ENCODE data around the gene ACVR1C. TPM values are rescaled to one million over a fixed set of nuclear protein-coding genes. Genes with fewer than 3 reads are reported as not detected.

The ACVR1C gene
- total RNA-seq, 1 experiment from 2014 or later, result 0.99 TPM

DNA sequence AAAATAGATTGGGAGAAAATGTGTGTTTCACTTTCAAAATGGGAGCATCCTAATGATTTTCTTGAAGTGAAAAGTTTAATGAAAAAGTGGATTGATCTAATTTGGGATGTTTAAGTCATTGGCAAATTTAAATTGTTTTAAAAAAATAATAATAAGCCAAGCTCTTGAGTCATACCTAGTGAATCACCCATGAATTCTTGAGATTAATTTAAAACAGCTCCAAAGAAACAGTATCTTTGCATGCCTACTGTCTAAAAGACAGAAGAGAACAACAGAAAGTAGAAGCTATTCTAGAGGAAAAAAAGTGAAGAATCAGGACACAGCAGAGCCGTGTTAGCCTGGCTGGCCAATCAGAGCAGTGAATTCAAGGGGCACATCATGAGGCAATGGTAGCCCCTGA lies 7.7 kb downstream of the ACVR1C start:
- H3K4me1 Mint-ChIP-seq (ENCODE audit: low read depth, unreplicated experiment), result peaks cover 8% of the 10 kb centered on the region
- no peak overlapping the region for H3K27ac Mint-ChIP-seq (ENCODE audit: unreplicated experiment)
- BruUV-seq (replicated peaks), result no TSS peak
- H3K9me3 Mint-ChIP-seq (ENCODE audit: low read depth, unreplicated experiment), result peaks cover 3% of the 10 kb centered on the region
- DNase-seq, result no peak
- TF ChIP-seq, protein P1, sequence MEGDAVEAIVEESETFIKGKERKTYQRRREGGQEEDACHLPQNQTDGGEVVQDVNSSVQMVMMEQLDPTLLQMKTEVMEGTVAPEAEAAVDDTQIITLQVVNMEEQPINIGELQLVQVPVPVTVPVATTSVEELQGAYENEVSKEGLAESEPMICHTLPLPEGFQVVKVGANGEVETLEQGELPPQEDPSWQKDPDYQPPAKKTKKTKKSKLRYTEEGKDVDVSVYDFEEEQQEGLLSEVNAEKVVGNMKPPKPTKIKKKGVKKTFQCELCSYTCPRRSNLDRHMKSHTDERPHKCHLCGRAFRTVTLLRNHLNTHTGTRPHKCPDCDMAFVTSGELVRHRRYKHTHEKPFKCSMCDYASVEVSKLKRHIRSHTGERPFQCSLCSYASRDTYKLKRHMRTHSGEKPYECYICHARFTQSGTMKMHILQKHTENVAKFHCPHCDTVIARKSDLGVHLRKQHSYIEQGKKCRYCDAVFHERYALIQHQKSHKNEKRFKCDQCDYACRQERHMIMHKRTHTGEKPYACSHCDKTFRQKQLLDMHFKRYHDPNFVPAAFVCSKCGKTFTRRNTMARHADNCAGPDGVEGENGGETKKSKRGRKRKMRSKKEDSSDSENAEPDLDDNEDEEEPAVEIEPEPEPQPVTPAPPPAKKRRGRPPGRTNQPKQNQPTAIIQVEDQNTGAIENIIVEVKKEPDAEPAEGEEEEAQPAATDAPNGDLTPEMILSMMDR (IDR thresholded peaks at IDR 0.05; ENCODE audit: unreplicated experiment), result no peak
- intact Hi-C loops (cut with micrococcal nuclease; ENCODE audit: unreplicated experiment), result no loop called here
- H3K27me3 Mint-ChIP-seq (ENCODE audit: unreplicated experiment), result no peaks in the 10 kb centered on the region
- H3K4me3 Mint-ChIP-seq (ENCODE audit: low read depth, unreplicated experiment), result no peak overlapping the region
- H3K36me3 Mint-ChIP-seq (ENCODE audit: insufficient read depth, unreplicated experiment), result no peaks in the 10 kb centered on the region
- CTCF ChIA-PET, result no interaction called here

DNA sequence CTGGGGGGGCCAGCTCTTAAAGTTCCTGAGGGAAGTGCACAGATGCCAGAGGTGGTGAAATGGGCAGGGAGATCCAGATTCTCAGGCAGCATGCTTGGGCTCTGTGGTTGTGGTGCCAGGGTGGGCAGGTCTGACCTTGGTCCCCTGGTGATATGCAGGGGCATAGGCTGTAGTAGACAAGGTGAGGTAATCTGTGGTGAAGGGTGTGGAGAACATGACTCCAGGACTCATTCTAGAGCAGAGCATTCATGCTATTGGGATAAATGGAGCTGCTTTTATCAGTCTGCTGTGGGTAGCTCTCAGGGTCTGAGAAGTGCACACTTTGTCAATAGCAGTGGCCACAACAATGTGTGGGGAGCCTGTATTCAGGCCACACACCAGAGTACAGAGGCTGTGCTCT lies 16.9 kb downstream of the ACVR1C start:
- Mint-ChIP-seq H3K4me3 (ENCODE audit: low read depth, unreplicated experiment) (no peak overlapping the region), H3K9me3 (ENCODE audit: low read depth, unreplicated experiment) (no peaks in the 10 kb centered on the region), H3K4me1 (ENCODE audit: low read depth, unreplicated experiment) (no peaks in the 10 kb centered on the region), H3K36me3 (ENCODE audit: insufficient read depth, unreplicated experiment) (no peaks in the 10 kb centered on the region), H3K27ac (ENCODE audit: unreplicated experiment) (no peak overlapping the region), H3K27me3 (ENCODE audit: unreplicated experiment) (peaks cover 41% of the 10 kb centered on the region)
- TF ChIP-seq, protein P1 (IDR thresholded peaks at IDR 0.05; ENCODE audit: unreplicated experiment), result no peak
- no peak for DNase-seq
- intact Hi-C loops (cut with micrococcal nuclease; ENCODE audit: unreplicated experiment), result no loop called here
- BruUV-seq (replicated peaks), result no TSS peak
- CTCF ChIA-PET, result no interaction called here

DNA sequence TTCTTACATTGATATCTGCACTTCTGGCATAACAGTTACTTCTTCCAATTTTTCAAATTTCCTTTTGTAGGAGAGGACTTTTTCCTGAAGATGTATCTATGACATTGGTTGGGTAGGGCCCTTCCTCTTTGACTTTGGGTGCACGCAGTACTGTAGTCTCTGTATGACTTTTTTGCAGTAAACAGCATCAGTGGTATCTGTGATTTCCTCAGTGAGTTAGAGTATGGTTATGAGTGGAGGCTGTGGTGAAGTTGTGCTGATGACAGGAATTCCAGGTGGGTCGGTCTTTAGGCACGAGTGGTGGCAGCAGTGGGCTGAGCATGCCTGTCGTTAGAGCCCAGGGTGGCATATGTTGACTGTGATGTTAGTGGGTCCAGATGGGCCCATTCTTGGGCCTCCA lies 17.6 kb downstream of the ACVR1C start:
- Mint-ChIP-seq H3K9me3 (ENCODE audit: low read depth, unreplicated experiment) (no peaks in the 10 kb centered on the region), H3K4me1 (ENCODE audit: low read depth, unreplicated experiment) (no peaks in the 10 kb centered on the region), H3K4me3 (ENCODE audit: low read depth, unreplicated experiment) (no peak overlapping the region), H3K27ac (ENCODE audit: unreplicated experiment) (no peak overlapping the region), H3K36me3 (ENCODE audit: insufficient read depth, unreplicated experiment) (no peaks in the 10 kb centered on the region), H3K27me3 (ENCODE audit: unreplicated experiment) (peaks cover 46% of the 10 kb centered on the region)
- BruUV-seq (replicated peaks), result no TSS peak
- CTCF ChIA-PET, result no interaction called here
- intact Hi-C loops (cut with micrococcal nuclease; ENCODE audit: unreplicated experiment), result no loop called here
- TF ChIP-seq, protein P1 (IDR thresholded peaks at IDR 0.05; ENCODE audit: unreplicated experiment), result no peak
- DNase-seq, result no peak

DNA sequence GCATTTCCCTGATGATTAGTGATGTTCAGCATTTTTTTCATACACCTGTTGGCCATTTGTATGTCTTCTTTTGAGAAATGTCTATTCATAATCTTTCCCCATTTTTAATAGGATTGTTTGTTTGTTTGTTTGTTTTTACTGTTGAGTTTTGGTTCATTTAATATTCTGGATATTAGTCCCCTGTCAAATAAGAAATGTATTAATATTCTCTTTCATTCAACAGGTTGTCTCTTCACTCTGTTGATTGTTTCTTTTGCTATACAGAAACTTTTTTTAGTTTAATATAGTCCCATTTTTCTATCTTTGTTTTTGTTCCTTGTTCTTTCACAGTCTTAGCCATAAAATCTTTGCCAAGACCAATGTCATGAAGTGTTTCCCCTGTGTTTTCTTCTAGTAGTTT lies 22.1 kb downstream of the ACVR1C start:
- Mint-ChIP-seq H3K27me3 (ENCODE audit: unreplicated experiment) (peaks cover 46% of the 10 kb centered on the region), H3K27ac (ENCODE audit: unreplicated experiment) (no peak overlapping the region), H3K4me1 (ENCODE audit: low read depth, unreplicated experiment) (no peaks in the 10 kb centered on the region), H3K4me3 (ENCODE audit: low read depth, unreplicated experiment) (no peak overlapping the region), H3K9me3 (ENCODE audit: low read depth, unreplicated experiment) (no peaks in the 10 kb centered on the region), H3K36me3 (ENCODE audit: insufficient read depth, unreplicated experiment) (no peaks in the 10 kb centered on the region)
- CTCF ChIA-PET, result no interaction called here
- DNase-seq, result no peak
- intact Hi-C loops (cut with micrococcal nuclease; ENCODE audit: unreplicated experiment), result no loop called here
- TF ChIP-seq, protein P1 (IDR thresholded peaks at IDR 0.05; ENCODE audit: unreplicated experiment), result no peak
- no TSS peak for BruUV-seq (replicated peaks)

DNA sequence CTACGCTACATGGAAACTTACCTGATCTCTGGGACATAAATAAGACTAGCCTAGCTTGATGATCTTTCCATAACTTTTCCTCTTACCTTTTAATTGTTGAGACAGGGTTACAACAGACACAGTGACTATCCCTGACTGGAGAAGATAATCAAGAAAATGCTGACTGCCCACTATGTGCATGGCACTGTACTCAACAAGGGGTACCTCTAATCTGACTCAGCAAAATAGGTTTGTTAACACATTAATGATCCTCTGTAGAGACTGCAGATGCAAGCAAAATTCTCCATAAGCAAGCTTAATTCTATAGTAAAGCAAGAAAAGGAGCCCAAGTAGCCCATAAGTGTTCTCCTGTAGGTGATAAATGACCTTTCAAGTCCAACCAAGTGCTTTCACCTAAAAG lies 25.5 kb downstream of the ACVR1C start:
- Mint-ChIP-seq H3K4me3 (ENCODE audit: low read depth, unreplicated experiment) (no peak overlapping the region), H3K36me3 (ENCODE audit: insufficient read depth, unreplicated experiment) (no peaks in the 10 kb centered on the region), H3K27me3 (ENCODE audit: unreplicated experiment) (peaks cover 20% of the 10 kb centered on the region), H3K4me1 (ENCODE audit: low read depth, unreplicated experiment) (no peaks in the 10 kb centered on the region), H3K27ac (ENCODE audit: unreplicated experiment) (no peak overlapping the region), H3K9me3 (ENCODE audit: low read depth, unreplicated experiment) (no peaks in the 10 kb centered on the region)
- intact Hi-C loops (cut with micrococcal nuclease; ENCODE audit: unreplicated experiment), result no loop called here
- CTCF ChIA-PET, result no interaction called here
- TF ChIP-seq, protein P1 (IDR thresholded peaks at IDR 0.05; ENCODE audit: unreplicated experiment), result no peak
- DNase-seq, result no peak
- BruUV-seq (replicated peaks), result no TSS peak

All from Calu3 (cell line).